Upper lobe of left lung (tissue), 6 donors: ENCODE measurements around the gene ABCG1. TPM values are rescaled to one million over a fixed set of nuclear protein-coding genes. Genes with fewer than 3 reads are reported as not detected.
A peak's percentile ranks its signal among the peaks of the same experiment; 100 is the strongest.

Source experiments
- ATAC-seq, 2 donors: fragments of 200-7000 bp; cut with Tn5 transposase; one replicate each; pipeline ENCODE4 v1.9.1; 2022; ENCODE audit warnings: mild to moderate bottlenecking in 2 of 2, moderate library complexity in 2 of 2; ENCODE audit not compliant: low FRiP score in 2 of 2
- DNase-seq, 2 donors: peaks; one replicate each; pipeline ENCODE4 v3.0.0-alpha.2; 2019 to 2020
- H3K27ac ChIP-seq, 4 donors: fragments of 200-600 bp; sonication (generic); one replicate each; pipeline ENCODE4 v1.5.1; 2016 to 2019
- H3K27me3 ChIP-seq, 4 donors: fragments of 200-600 bp; sonication (generic); one replicate each; pipeline ENCODE4 v1.5.1; 2017 to 2019
- H3K36me3 ChIP-seq, 4 donors: fragments of 200-600 bp; sonication (generic); one replicate each; pipeline ENCODE4 v1.5.1; 2016 to 2019
- H3K4me1 ChIP-seq, 4 donors: fragments of 200-600 bp; sonication (generic); one replicate each; pipeline ENCODE4 v1.5.1; 2018 to 2019
- H3K4me3 ChIP-seq, 4 donors: fragments of 200-600 bp; sonication (generic); one replicate each; pipeline ENCODE4 v1.5.1; 2017 to 2019; ENCODE audit warnings: mild to moderate bottlenecking in 2 of 4, moderate library complexity in 1 of 4
- H3K9me3 ChIP-seq, 4 donors: fragments of 200-600 bp; sonication (generic); one replicate each; pipeline ENCODE4 v1.5.1; 2018 to 2019
- EP300 ChIP-seq, 4 donors: sonication (generic); formaldehyde crosslinking; IDR thresholded peaks; one replicate each; pipeline ENCODE4 v1.5.1; 2017; ENCODE audit warnings: antibody characterized with exemption in 4 of 4, control low read depth in 2 of 4
- POLR2A ChIP-seq, 4 donors: fragments of 450-650 bp; IDR thresholded peaks; one replicate each; pipeline ENCODE4 v1.5.1; 2016 to 2017; ENCODE audit warnings: antibody characterized with exemption in 4 of 4, mild to moderate bottlenecking in 2 of 4
- POLR2AphosphoS5 ChIP-seq, 2 donors: sonication (generic); formaldehyde crosslinking; IDR thresholded peaks; one replicate each; pipeline ENCODE4 v1.5.1; 2017; ENCODE audit warnings: antibody characterized with exemption in 2 of 2
- whole genome bisulfite sequencing, 2 donors: methylation state at CpG; one replicate each; pipeline ENCODE4 v1.1.5; 2017 to 2018; 5-methylcytosine and 5-hydroxymethylcytosine counted together
- total RNA-seq, 6 donors: library from RNA; depleted of rRNA in 4 of 6; stranded (reverse); fragments of >200 nt in 4 of 6; gene quantifications; one replicate each; pipeline versions ENCODE4 v1.1.0 to v1.2.1, GENCODE V29; 2016 to 2021
- TF ChIP-seq, protein P1 (sequence below), 6 experiments: fragments of 450-650 bp in 4 of 6; fragments of 200-600 bp in 2 of 6; sonication (generic) in 2 of 6; IDR thresholded peaks; one replicate each; pipeline ENCODE4 v1.5.1; 2016 to 2019; ENCODE audit warnings: antibody characterized with exemption in 6 of 6
- donor health status: DM: no; HTN: no; CAD: no; lungs with moderate emphysema.
- donor health status: DM: no; HTN: yes; CAD: no; lungs with severe emphysema.

Gene ABCG1
- total RNA-seq, 6 donors from 2014 or later = 56.7 to 130 (median 79.8) TPM

DNA sequence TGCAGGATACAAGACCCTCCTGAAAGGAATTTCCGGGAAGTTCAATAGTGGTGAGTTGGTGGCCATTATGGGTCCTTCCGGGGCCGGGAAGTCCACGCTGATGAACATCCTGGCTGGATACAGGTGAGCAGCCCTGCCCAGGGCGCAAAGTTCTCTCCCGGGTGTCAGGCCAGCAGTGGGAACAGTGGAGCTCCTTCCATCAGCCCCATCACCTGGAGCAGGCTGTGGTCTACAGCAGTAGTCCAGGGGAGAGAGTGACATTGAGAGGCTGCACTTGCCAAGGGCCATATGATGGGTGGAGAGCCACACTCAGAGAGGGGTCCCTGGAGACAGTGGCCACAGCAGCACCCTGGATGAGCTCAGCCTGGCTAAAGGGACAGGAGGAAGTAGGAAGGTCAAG lies 52.1 kb downstream of the ABCG1 start:
- DNase-seq = no peak
- H3K36me3 ChIP-seq = peaks cover 0 to 24% (median 11%) of the 10 kb centered on the region in 4 donors
- no peaks in the 10 kb centered on the region for H3K9me3 ChIP-seq
- H3K4me3 ChIP-seq = no peak overlapping the region
- no peaks in the 10 kb centered on the region for H3K27me3 ChIP-seq
- H3K27ac ChIP-seq = no peak overlapping the region
- peaks cover 18 to 25% (median 20%) of the 10 kb centered on the region in 4 donors for H3K4me1 ChIP-seq
- WGBS, 2 donors = 94 to 97% methylated on average over 6 of the region's 6 CpGs
- TF ChIP-seq POLR2AphosphoS5 (IDR thresholded peaks at IDR 0.05) = no peak
- TF ChIP-seq, protein P1, sequence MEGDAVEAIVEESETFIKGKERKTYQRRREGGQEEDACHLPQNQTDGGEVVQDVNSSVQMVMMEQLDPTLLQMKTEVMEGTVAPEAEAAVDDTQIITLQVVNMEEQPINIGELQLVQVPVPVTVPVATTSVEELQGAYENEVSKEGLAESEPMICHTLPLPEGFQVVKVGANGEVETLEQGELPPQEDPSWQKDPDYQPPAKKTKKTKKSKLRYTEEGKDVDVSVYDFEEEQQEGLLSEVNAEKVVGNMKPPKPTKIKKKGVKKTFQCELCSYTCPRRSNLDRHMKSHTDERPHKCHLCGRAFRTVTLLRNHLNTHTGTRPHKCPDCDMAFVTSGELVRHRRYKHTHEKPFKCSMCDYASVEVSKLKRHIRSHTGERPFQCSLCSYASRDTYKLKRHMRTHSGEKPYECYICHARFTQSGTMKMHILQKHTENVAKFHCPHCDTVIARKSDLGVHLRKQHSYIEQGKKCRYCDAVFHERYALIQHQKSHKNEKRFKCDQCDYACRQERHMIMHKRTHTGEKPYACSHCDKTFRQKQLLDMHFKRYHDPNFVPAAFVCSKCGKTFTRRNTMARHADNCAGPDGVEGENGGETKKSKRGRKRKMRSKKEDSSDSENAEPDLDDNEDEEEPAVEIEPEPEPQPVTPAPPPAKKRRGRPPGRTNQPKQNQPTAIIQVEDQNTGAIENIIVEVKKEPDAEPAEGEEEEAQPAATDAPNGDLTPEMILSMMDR (IDR thresholded peaks at IDR 0.05) = no peak
- TF ChIP-seq POLR2A (IDR thresholded peaks at IDR 0.05) = no peak
- TF ChIP-seq EP300 (IDR thresholded peaks at IDR 0.05) = no peak
- no peak for ATAC-seq

DNA sequence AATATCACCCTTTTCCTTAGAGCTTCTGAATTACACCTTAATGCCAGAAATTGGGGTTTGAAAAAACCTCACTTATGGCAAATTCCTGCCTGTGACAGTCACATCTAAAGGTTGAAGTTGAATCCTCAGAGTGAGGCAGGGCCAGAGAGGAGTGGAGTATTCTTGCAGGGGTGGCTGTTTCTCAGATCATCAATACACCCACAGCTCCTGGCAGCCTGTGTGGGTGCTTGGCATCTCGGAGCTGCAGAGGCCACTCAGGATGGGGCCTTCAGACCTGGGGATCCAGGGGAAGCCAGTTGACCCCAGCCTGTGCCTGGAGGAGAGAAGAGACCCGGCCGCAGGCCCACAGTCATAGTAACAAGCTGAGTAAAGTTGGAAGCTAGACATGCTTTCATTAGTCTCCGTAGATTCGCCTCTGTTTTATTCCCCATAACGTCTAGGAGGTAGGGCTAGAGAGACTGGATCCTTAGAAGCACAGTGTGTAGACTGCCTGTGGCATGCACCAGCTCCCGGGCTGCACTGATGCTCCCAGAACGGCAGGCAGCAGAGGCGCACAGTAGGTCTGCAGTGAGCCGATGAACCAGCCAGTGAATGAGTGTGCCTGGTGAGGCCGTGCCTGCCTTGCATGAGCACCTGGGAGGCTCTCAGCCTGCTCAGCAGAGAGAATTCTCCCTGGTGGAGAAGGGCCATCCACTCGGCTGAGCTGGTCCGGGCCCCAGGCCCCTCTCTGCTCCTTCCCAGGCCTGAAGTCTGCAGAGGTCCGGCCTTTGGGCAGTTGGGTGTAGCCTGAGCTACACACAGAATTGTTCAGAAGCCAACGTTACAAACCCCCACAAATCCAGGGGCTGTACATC lies 53.4 kb downstream of the ABCG1 start:
- H3K36me3 ChIP-seq = peaks cover 0 to 32% (median 16%) of the 10 kb centered on the region in 4 donors
- ATAC-seq (no peak), DNase-seq (no peak)
- peak overlapping the region in 1 of 4 donors; percentile 47 for H3K27ac ChIP-seq
- no peaks in the 10 kb centered on the region for H3K9me3 ChIP-seq
- peak in 1 of 2 donors; percentile 15 for TF ChIP-seq POLR2AphosphoS5 (IDR thresholded peaks at IDR 0.05)
- TF ChIP-seq, protein P1 (IDR thresholded peaks at IDR 0.05) = no peak
- H3K27me3 ChIP-seq = no peaks in the 10 kb centered on the region
- H3K4me3 ChIP-seq = no peak overlapping the region
- WGBS, 2 donors = 85 to 91% methylated on average over 10 to 15 of the region's 15 CpGs
- peaks cover 18 to 25% (median 20%) of the 10 kb centered on the region in 4 donors for H3K4me1 ChIP-seq

DNA sequence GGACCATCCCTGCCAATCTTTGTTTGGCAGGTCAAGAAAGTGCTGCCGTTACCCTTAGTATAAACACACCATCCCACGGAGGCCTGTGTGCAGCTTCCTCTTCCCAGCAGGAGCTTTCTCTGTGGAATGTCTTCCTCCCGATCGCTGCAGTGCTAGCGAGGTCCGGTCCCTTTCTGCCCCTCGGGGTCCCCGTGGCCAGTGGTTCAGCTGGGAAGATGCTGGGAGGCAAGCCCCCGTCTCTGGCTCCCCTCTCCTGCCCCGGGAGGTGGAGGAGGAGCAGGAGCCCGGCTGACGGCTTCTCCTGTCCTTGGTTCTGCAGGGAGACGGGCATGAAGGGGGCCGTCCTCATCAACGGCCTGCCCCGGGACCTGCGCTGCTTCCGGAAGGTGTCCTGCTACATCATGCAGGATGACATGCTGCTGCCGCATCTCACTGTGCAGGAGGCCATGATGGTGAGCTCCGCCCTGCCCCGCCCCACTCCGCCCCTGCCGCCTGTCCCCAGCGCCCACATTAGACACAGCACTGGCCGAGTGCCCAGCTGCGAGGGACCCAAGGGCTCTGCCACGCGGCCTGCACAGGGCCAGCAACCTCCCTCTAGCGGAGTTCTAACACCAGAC lies 54.2 kb downstream of the ABCG1 start:
- Histone ChIP-seq H3K36me3 (peaks cover 0 to 34% (median 16%) of the 10 kb centered on the region in 4 donors), H3K27me3 (no peaks in the 10 kb centered on the region), H3K27ac (peak overlapping the region in 1 of 4 donors; percentile 47), H3K4me3 (no peak overlapping the region), H3K4me1 (peaks cover 12 to 18% (median 16%) of the 10 kb centered on the region in 4 donors), H3K9me3 (no peaks in the 10 kb centered on the region)
- 71% methylated on average over 11 to 26 of the region's 29 CpGs for WGBS, 2 donors
- ATAC-seq (no peak), DNase-seq (peak in 1 of 2 donors; percentile 79)
- TF ChIP-seq EP300 (IDR thresholded peaks at IDR 0.05) = no peak
- no peak for TF ChIP-seq POLR2A (IDR thresholded peaks at IDR 0.05)
- TF ChIP-seq, protein P1 (IDR thresholded peaks at IDR 0.05) = no peak
- TF ChIP-seq POLR2AphosphoS5 (IDR thresholded peaks at IDR 0.05) = no peak

DNA sequence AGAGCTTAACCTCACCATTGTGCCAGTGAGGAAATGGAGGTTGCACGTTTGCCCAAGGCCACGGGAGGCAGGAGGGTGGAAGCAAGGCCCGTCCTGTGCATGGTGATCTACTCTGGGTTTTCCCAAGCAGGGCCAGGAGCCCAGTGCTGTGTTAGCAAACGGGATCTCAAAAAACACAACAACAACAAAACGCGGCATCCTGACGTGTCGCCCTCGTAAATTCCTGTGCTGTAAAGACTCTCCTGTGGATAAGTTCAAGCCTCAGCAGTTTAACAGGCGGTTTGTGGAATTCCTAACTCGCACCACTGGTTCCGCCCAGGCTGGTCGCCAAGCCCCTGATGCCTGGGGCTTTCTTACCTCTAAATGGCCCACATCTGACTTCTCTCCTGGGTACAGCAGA lies 57.1 kb downstream of the ABCG1 start:
- no peak for ATAC-seq
- H3K27ac ChIP-seq = no peak overlapping the region
- peaks cover 0 to 59% (median 27%) of the 10 kb centered on the region in 4 donors for H3K36me3 ChIP-seq
- WGBS, 2 donors = 92 to 93% methylated on average over 13 of the region's 13 CpGs
- H3K4me1 ChIP-seq = peaks cover 0 to 4% (median 0%) of the 10 kb centered on the region in 4 donors
- DNase-seq = no peak
- H3K27me3 ChIP-seq = no peaks in the 10 kb centered on the region
- no peaks in the 10 kb centered on the region for H3K9me3 ChIP-seq
- TF ChIP-seq, protein P1 (IDR thresholded peaks at IDR 0.05) = no peak
- H3K4me3 ChIP-seq = no peak overlapping the region
